WTC11 (cell line): ENCODE results near the gene RHOBTB3.

Source experiments
- ATF3 ChIP-seq: sonication (generic); formaldehyde crosslinking; conservative IDR thresholded peaks from 2 replicates; pipeline ENCODE4 v1.8.1; 2022; ENCODE audit warnings: mild to moderate bottlenecking, missing genetic modification reagents
- CTCF ChIP-seq: fragments of 200-600 bp; IDR thresholded peaks from 2 replicates; pipeline ENCODE4 v1.8.0; 2022; ENCODE audit warnings: antibody characterized with exemption
- ELF4 ChIP-seq: sonication (generic); formaldehyde crosslinking; IDR thresholded peaks from 2 replicates; pipeline ENCODE4 v1.8.1; 2022; ENCODE audit warnings: low read depth, mild to moderate bottlenecking, moderate library complexity, missing genetic modification reagents
- ERG ChIP-seq: fragments of 250-450 bp; sonication (Bioruptor Pico); IDR thresholded peaks from 2 replicates; pipeline ENCODE4 v1.8.0; 2021; ENCODE audit warnings: mild to moderate bottlenecking
- ETV6 ChIP-seq: sonication (generic); formaldehyde crosslinking; IDR thresholded peaks from 2 replicates; pipeline ENCODE4 v1.8.1; 2022; ENCODE audit warnings: mild to moderate bottlenecking, missing genetic modification reagents
- JAZF1 ChIP-seq: fragments of 250-450 bp; sonication (Bioruptor Pico); IDR thresholded peaks from 2 replicates; pipeline ENCODE4 v1.9.0; 2021; ENCODE audit warnings: moderate library complexity, mild to moderate bottlenecking, inconsistent platforms
- KAT7 ChIP-seq: sonication (generic); formaldehyde crosslinking; IDR thresholded peaks from 2 replicates; pipeline ENCODE4 v1.8.1; 2023; ENCODE audit warnings: missing genetic modification reagents, mild to moderate bottlenecking, borderline replicate concordance
- MAX ChIP-seq: sonication (generic); formaldehyde crosslinking; IDR thresholded peaks from 2 replicates; pipeline ENCODE4 v1.8.0; 2022; ENCODE audit warnings: mild to moderate bottlenecking, missing genetic modification reagents
- PREB ChIP-seq: sonication (generic); formaldehyde crosslinking; IDR thresholded peaks from 2 replicates; pipeline ENCODE4 v1.8.1; 2022; ENCODE audit warnings: mild to moderate bottlenecking, missing genetic modification reagents, moderate library complexity, borderline replicate concordance
- TEAD4 ChIP-seq: sonication (generic); formaldehyde crosslinking; IDR thresholded peaks from 2 replicates; pipeline ENCODE4 v1.8.0; 2022; ENCODE audit warnings: mild to moderate bottlenecking, missing genetic modification reagents
- USF2 ChIP-seq: sonication (generic); formaldehyde crosslinking; IDR thresholded peaks from 2 replicates; pipeline ENCODE4 v1.8.1; 2023; ENCODE audit warnings: mild to moderate bottlenecking, missing genetic modification reagents, moderate library complexity
- ZNF121 ChIP-seq: sonication (generic); formaldehyde crosslinking; IDR thresholded peaks from 2 replicates; pipeline ENCODE4 v1.8.0; 2023; ENCODE audit warnings: missing genetic modification reagents

- TF ChIP-seq ERG (CRISPR knock-in tag) (no peak), ELF4 (CRISPR knock-in tag) (no peak), TEAD4 (CRISPR knock-in tag) (no peak), ETV6 (CRISPR knock-in tag) (no peak), ATF3 (CRISPR knock-in tag) (no peak), USF2 (CRISPR knock-in tag) (no peak), PREB (CRISPR knock-in tag) (no peak), CTCF (no peak), MAX (CRISPR knock-in tag) (no peak), ZNF121 (CRISPR knock-in tag) (no peak), JAZF1 (CRISPR knock-in tag) (no peak), KAT7 (CRISPR knock-in tag) (no peak)
Measured at GRCh38 chr5:95830226-95830625, 99.1 kb downstream of the RHOBTB3 start.
